Measurements from ENCODE around the gene RNF115. TPM values are rescaled to one million over a fixed set of nuclear protein-coding genes. Genes with fewer than 3 reads are reported as not detected.

The RNF115 gene
- total and polyA plus RNA-seq, 12 donors = 8.3 to 19.2 (median 12.4) TPM

GRCh38 chr1:145788580-145788979 is 35.3 kb downstream of the RNF115 start:
- no peaks in the 10 kb centered on the region for H3K27me3 ChIP-seq
- peaks cover 0 to 4% of the 10 kb centered on the region in 2 donors for H3K36me3 ChIP-seq (replicated peaks in 1 of 2)
- H3K9me3 ChIP-seq (replicated peaks in 1 of 3) = no peaks in the 10 kb centered on the region
- no peak overlapping the region for H3K4me3 ChIP-seq
- intact Hi-C loops (cut with DNase I) = no loop called here
- WGBS, 4 donors = 99 to 100% (median 99%) methylated on average over 3 of the region's 3 CpGs
- TF ChIP-seq, protein P1, sequence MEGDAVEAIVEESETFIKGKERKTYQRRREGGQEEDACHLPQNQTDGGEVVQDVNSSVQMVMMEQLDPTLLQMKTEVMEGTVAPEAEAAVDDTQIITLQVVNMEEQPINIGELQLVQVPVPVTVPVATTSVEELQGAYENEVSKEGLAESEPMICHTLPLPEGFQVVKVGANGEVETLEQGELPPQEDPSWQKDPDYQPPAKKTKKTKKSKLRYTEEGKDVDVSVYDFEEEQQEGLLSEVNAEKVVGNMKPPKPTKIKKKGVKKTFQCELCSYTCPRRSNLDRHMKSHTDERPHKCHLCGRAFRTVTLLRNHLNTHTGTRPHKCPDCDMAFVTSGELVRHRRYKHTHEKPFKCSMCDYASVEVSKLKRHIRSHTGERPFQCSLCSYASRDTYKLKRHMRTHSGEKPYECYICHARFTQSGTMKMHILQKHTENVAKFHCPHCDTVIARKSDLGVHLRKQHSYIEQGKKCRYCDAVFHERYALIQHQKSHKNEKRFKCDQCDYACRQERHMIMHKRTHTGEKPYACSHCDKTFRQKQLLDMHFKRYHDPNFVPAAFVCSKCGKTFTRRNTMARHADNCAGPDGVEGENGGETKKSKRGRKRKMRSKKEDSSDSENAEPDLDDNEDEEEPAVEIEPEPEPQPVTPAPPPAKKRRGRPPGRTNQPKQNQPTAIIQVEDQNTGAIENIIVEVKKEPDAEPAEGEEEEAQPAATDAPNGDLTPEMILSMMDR (IDR thresholded peaks at IDR 0.05) = no peak
- no peak for TF ChIP-seq POLR2A (IDR thresholded peaks at IDR 0.05)
- DNase-seq = no peak
- H3K4me1 ChIP-seq (replicated peaks in 1 of 2) = peaks cover 0 to 4% of the 10 kb centered on the region in 2 donors
- no peak overlapping the region for H3K27ac ChIP-seq

- intact Hi-C loops (cut with DNase I) = no loop called here
- no peak overlapping the region for H3K4me3 ChIP-seq
- no peaks in the 10 kb centered on the region for H3K27me3 ChIP-seq
- no peak overlapping the region for H3K27ac ChIP-seq
- H3K36me3 ChIP-seq (replicated peaks in 1 of 2) = peaks cover 0 to 4% of the 10 kb centered on the region in 2 donors
- DNase-seq = no peak
- WGBS, 4 donors = 63 to 72% (median 69%) methylated on average over 1 of the region's 1 CpG
- no peaks in the 10 kb centered on the region for H3K9me3 ChIP-seq (replicated peaks in 1 of 3)
- TF ChIP-seq POLR2A (IDR thresholded peaks at IDR 0.05) = no peak
- TF ChIP-seq, protein P1 (IDR thresholded peaks at IDR 0.05) = no peak
- peaks cover 5 to 15% of the 10 kb centered on the region in 2 donors for H3K4me1 ChIP-seq (replicated peaks in 1 of 2)
Observed at GRCh38 chr1:145786271-145786670, 37.6 kb downstream of the RNF115 start.

- 76 to 94% (median 84%) methylated on average over 1 of the region's 1 CpG for WGBS, 4 donors
- no peak for DNase-seq
- Histone ChIP-seq H3K4me3 (no peak overlapping the region), H3K4me1 (replicated peaks in 1 of 2) (peaks cover 5 to 15% of the 10 kb centered on the region in 2 donors), H3K27me3 (no peaks in the 10 kb centered on the region), H3K36me3 (replicated peaks in 1 of 2) (peaks cover 0 to 4% of the 10 kb centered on the region in 2 donors), H3K27ac (no peak overlapping the region), H3K9me3 (replicated peaks in 1 of 3) (no peaks in the 10 kb centered on the region)
- no peak for TF ChIP-seq POLR2A (IDR thresholded peaks at IDR 0.05)
- TF ChIP-seq, protein P1 (IDR thresholded peaks at IDR 0.05) = no peak
- intact Hi-C loops (cut with DNase I) = no loop called here
Observed at GRCh38 chr1:145785547-145785946, 38.3 kb downstream of the RNF115 start.

DNA sequence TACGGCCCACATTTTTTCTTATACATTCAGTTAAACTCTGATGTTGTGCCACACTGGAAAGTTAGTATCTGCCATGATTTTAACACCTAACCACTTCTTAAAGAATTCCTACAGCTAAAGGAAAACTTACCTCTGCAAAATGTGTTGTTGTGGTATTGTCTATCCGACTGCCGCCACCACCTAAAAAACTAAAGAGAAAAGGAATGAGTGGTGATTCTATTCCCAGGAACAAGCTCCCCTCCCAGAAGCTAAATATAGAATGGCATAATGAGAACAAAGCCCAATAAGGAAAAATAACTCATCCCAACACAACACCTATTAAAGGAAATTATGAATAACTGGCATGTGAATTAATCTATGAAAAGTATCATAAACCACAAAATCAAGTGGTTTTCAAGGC is 39.5 kb downstream of the RNF115 start:
- TF ChIP-seq, protein P1 (IDR thresholded peaks at IDR 0.05) = no peak
- no peak for TF ChIP-seq POLR2A (IDR thresholded peaks at IDR 0.05)
- intact Hi-C loops (cut with DNase I) = no loop called here
- Histone ChIP-seq H3K27me3 (no peaks in the 10 kb centered on the region), H3K27ac (no peak overlapping the region), H3K9me3 (replicated peaks in 1 of 3) (no peaks in the 10 kb centered on the region), H3K4me3 (no peak overlapping the region), H3K4me1 (replicated peaks in 1 of 2) (peaks cover 5 to 15% of the 10 kb centered on the region in 2 donors), H3K36me3 (replicated peaks in 1 of 2) (peaks cover 0 to 4% of the 10 kb centered on the region in 2 donors)
- 81 to 97% (median 93%) methylated on average over 3 of the region's 3 CpGs for WGBS, 4 donors
- DNase-seq = no peak
